GM19240 (cell line): ENCODE results near the gene TSPEAR.
"Not testable (repeated sequence)": the region's sequence is repeated elsewhere in the genome, so short reads cannot be mapped to it uniquely, and the experiment has no call there.

ENCODE experiments used
- DNase-seq: peaks from one replicate; pipeline ENCODE4 v3.0.0; 2011; ENCODE audit warnings: low spot score; ENCODE audit not compliant: insufficient read length

The TSPEAR gene

GRCh38 chr21:44686843-44687561 lies 24.4 kb downstream of the TSPEAR start:
- no peak for DNase-seq

GRCh38 chr21:44686000-44686781 lies 25.2 kb downstream of the TSPEAR start:
- no peak for DNase-seq

- DNase-seq = not testable (repeated sequence)
These were observed 26.3 kb downstream of the TSPEAR start for GRCh38 chr21:44685050-44685449.

- DNase-seq = no peak
These were observed 26.9 kb downstream of the TSPEAR start for GRCh38 chr21:44684483-44684882.

GRCh38 chr21:44684077-44684476 lies 27.3 kb downstream of the TSPEAR start:
- no peak for DNase-seq

- DNase-seq = no peak
These were observed 28.7 kb downstream of the TSPEAR start for GRCh38 chr21:44682580-44683151.

GRCh38 chr21:44681861-44682579 lies 29.4 kb downstream of the TSPEAR start, which contains the start of gene KRTAP12-1:
KRTAP12-1 (minus strand) TSS chr21:44682163; CDS start chr21:44682123, 40 bp downstream.
- DNase-seq = no peak

GRCh38 chr21:44681152-44681551 lies 30.2 kb downstream of the TSPEAR start:
- no peak for DNase-seq

GRCh38 chr21:44677881-44678280 lies 33.5 kb downstream of the TSPEAR start:
- DNase-seq = no peak

GRCh38 chr21:44671911-44672310 lies 39.5 kb downstream of the TSPEAR start:
- DNase-seq = no peak

GRCh38 chr21:44670642-44671432 lies 40.5 kb downstream of the TSPEAR start:
- no peak for DNase-seq

- DNase-seq = no peak
These were observed 43.8 kb downstream of the TSPEAR start for GRCh38 chr21:44667612-44668011.

- no peak for DNase-seq
These were observed 44.7 kb downstream of the TSPEAR start, which contains the start of gene KRTAP12-2 for GRCh38 chr21:44666401-44667320. KRTAP12-2 (minus strand) TSS chr21:44666927; CDS start chr21:44666886, 41 bp downstream.

- DNase-seq = no peak
These were observed 46.7 kb downstream of the TSPEAR start for GRCh38 chr21:44664691-44665090.

GRCh38 chr21:44661567-44661966 lies 49.8 kb downstream of the TSPEAR start:
- not testable (repeated sequence) for DNase-seq

- no peak for DNase-seq
These were observed 52.3 kb downstream of the TSPEAR start for GRCh38 chr21:44658913-44659595.

GRCh38 chr21:44658541-44658910 lies 52.8 kb downstream of the TSPEAR start:
- no peak for DNase-seq

GRCh38 chr21:44657635-44658540 lies 53.5 kb downstream of the TSPEAR start, which contains the start of gene KRTAP12-3:
KRTAP12-3 (plus strand) TSS chr21:44657932; CDS start chr21:44657980, 48 bp downstream.
- DNase-seq = no peak
